Lung (tissue), 12 donors: ENCODE data around the gene ZBED2. TPM values are rescaled to one million over a fixed set of nuclear protein-coding genes. Genes with fewer than 3 reads are reported as not detected.

ENCODE experiments used
- ATAC-seq: fragments of 200-7000 bp; cut with Tn5 transposase; one replicate; pipeline ENCODE4 v1.9.1; 2020; ENCODE audit warnings: moderate number of reproducible peaks; ENCODE audit not compliant: insufficient read depth, low FRiP score
- DNase-seq, 3 donors: peaks; one replicate each; pipeline ENCODE4 v3.0.0-alpha.2; 2013 to 2017
- H3K27ac ChIP-seq, 2 donors: one replicate each; pipeline ENCODE4 v1.5.1; 2013; ENCODE audit warnings: mild to moderate bottlenecking in 2 of 2, moderate library complexity in 2 of 2, control low read depth in 1 of 2, inconsistent platforms in 1 of 2, low read depth in 1 of 2, low read length in 1 of 2
- H3K27me3 ChIP-seq, 3 donors: one replicate each; pipeline ENCODE4 v1.5.1; 2013; ENCODE audit warnings: low read length in 2 of 3; ENCODE audit not compliant: control insufficient read depth in 3 of 3, insufficient read depth in 3 of 3
- H3K36me3 ChIP-seq, 4 donors: one replicate each; pipeline ENCODE4 v1.5.1; 2013; ENCODE audit warnings: low read length in 4 of 4, mild to moderate bottlenecking in 1 of 4, moderate library complexity in 1 of 4; ENCODE audit not compliant: control insufficient read depth in 4 of 4, insufficient read depth in 4 of 4
- H3K4me1 ChIP-seq, 5 donors: one replicate each; pipeline ENCODE4 v1.5.1; 2013; ENCODE audit warnings: low read length in 5 of 5, mild to moderate bottlenecking in 2 of 5, moderate library complexity in 1 of 5; ENCODE audit not compliant: control insufficient read depth in 5 of 5, insufficient read depth in 5 of 5
- H3K4me3 ChIP-seq: one replicate; pipeline ENCODE4 v1.5.1; 2013; ENCODE audit warnings: mild to moderate bottlenecking, control low read depth, moderate library complexity
- H3K9ac ChIP-seq, 2 donors: one replicate each; pipeline ENCODE4 v1.5.1; 2013; ENCODE audit warnings: low read length in 2 of 2, control low read depth in 1 of 2; ENCODE audit not compliant: insufficient read depth in 1 of 2
- H3K9me3 ChIP-seq, 4 donors: one replicate each; pipeline ENCODE4 v1.5.1; 2013; ENCODE audit warnings: low read length in 3 of 4, mild to moderate bottlenecking in 1 of 4, moderate library complexity in 1 of 4; ENCODE audit not compliant: control insufficient read depth in 4 of 4, insufficient read depth in 3 of 4
- CTCF ChIP-seq: IDR thresholded peaks from 2 replicates; pipeline ENCODE4 v1.5.1; 2012; ENCODE audit warnings: mild to moderate bottlenecking; ENCODE audit errors: control extremely low read depth, extremely low read depth
- WGBS, 2 donors: extraction: QIAGEN DNeasy Blood & Tissue Kit; methylation state at CpG; one replicate each; pipeline ENCODE4 v1.1.7; 2013; 5-methylcytosine and 5-hydroxymethylcytosine counted together
- polyA plus RNA-seq, 2 donors: library from polyadenylated mRNA; stranded (reverse); fragments of 200-250 nt; gene quantifications; one replicate each; pipeline ENCODE4 v1.2.1, GENCODE V29; 2013
- total RNA-seq, 2 donors: library from RNA; depleted of rRNA in 1 of 2; stranded (reverse); fragments of >200 nt in 1 of 2; gene quantifications; one replicate each; pipeline ENCODE4 v1.2.1, GENCODE V29; 2014 to 2021
- donor health status: control.
- donor health status: control.
- donor health status: Bipolar disorder and iron deficiency.
- donor health status: healthy.
- donor health status: DM: yes; HTN: yes; CAD: no.

ZBED2 gene
- total and polyA plus RNA-seq, 4 donors = 0.60 to 9.5 (median 5.7) TPM

GRCh38 chr3:111619833-111620232, 24.7 kb upstream of the ZBED2 start:
- no peak for TF ChIP-seq CTCF
- Histone ChIP-seq H3K27ac (no peak overlapping the region), H3K4me1 (no peaks in the 10 kb centered on the region), H3K27me3 (no peaks in the 10 kb centered on the region), H3K36me3 (no peaks in the 10 kb centered on the region), H3K9me3 (no peaks in the 10 kb centered on the region), H3K4me3 (no peak overlapping the region), H3K9ac (no peak overlapping the region)
- 84 to 93% methylated on average over 3 of the region's 3 CpGs for WGBS, 2 donors
- ATAC-seq (no peak), DNase-seq (no peak)

GRCh38 chr3:111618945-111619344, 23.8 kb upstream of the ZBED2 start:
- no peak for TF ChIP-seq CTCF
- Histone ChIP-seq H3K4me1 (no peaks in the 10 kb centered on the region), H3K36me3 (no peaks in the 10 kb centered on the region), H3K9me3 (no peaks in the 10 kb centered on the region), H3K27ac (no peak overlapping the region), H3K4me3 (no peak overlapping the region), H3K27me3 (no peaks in the 10 kb centered on the region), H3K9ac (no peak overlapping the region)
- ATAC-seq (no peak), DNase-seq (no peak)

- Histone ChIP-seq H3K36me3 (no peaks in the 10 kb centered on the region), H3K27me3 (no peaks in the 10 kb centered on the region), H3K9me3 (no peaks in the 10 kb centered on the region), H3K9ac (no peak overlapping the region), H3K4me1 (no peaks in the 10 kb centered on the region), H3K27ac (no peak overlapping the region), H3K4me3 (no peak overlapping the region)
- ATAC-seq (no peak), DNase-seq (no peak)
- no peak for TF ChIP-seq CTCF
- 92 to 93% methylated on average over 5 of the region's 5 CpGs for WGBS, 2 donors
Observed at GRCh38 chr3:111617912-111618601, 22.9 kb upstream of the ZBED2 start.

- H3K27ac ChIP-seq = no peak overlapping the region
- no peak overlapping the region for H3K4me3 ChIP-seq
- H3K4me1 ChIP-seq = no peaks in the 10 kb centered on the region
- H3K27me3 ChIP-seq = no peaks in the 10 kb centered on the region
- ATAC-seq = no peak
- H3K36me3 ChIP-seq = no peaks in the 10 kb centered on the region
- TF ChIP-seq CTCF = no peak
- no peak for DNase-seq
- H3K9me3 ChIP-seq = no peaks in the 10 kb centered on the region
- 87 to 95% methylated on average over 3 of the region's 3 CpGs for WGBS, 2 donors
- no peak overlapping the region for H3K9ac ChIP-seq
Observed at GRCh38 chr3:111617406-111617805, 22.3 kb upstream of the ZBED2 start.
